Stimulated activated CD8-positive, alpha-beta memory T cell treated with anti-CD3 and anti-CD28 coated beads, Interleukin-15, amount 100 ng/mL, for 4 hours (primary cell): Measurements from ENCODE around the gene PLXNA2.

Experiments
- DNase-seq, 2 donors: peaks; one replicate each; pipeline ENCODE4 v3.0.0-alpha.2; 2020; ENCODE audit warnings: low read depth in 2 of 2

The PLXNA2 gene

GRCh38 chr1:207993477-207994445 lies 250.4 kb downstream of the PLXNA2 start:
- no peak for DNase-seq

GRCh38 chr1:207992677-207993236 lies 251.4 kb downstream of the PLXNA2 start:
- no peak for DNase-seq

- no peak for DNase-seq
These were observed 252.6 kb downstream of the PLXNA2 start for GRCh38 chr1:207991583-207992026.

GRCh38 chr1:207990876-207991582 lies 253.2 kb downstream of the PLXNA2 start:
- DNase-seq = no peak

GRCh38 chr1:207990455-207990854 lies 253.7 kb downstream of the PLXNA2 start:
- no peak for DNase-seq

GRCh38 chr1:207988326-207989165 lies 255.6 kb downstream of the PLXNA2 start:
- DNase-seq = no peak

GRCh38 chr1:207987164-207987563 lies 257.0 kb downstream of the PLXNA2 start:
- DNase-seq = no peak

GRCh38 chr1:207985996-207986395 lies 258.2 kb downstream of the PLXNA2 start:
- no peak for DNase-seq

- DNase-seq = no peak
These were observed 259.2 kb downstream of the PLXNA2 start for GRCh38 chr1:207984831-207985572.

GRCh38 chr1:207983044-207983635 lies 261.0 kb downstream of the PLXNA2 start:
- DNase-seq = no peak

- DNase-seq = no peak
These were observed 262.2 kb downstream of the PLXNA2 start for GRCh38 chr1:207981976-207982375.

- DNase-seq = no peak
These were observed 265.7 kb downstream of the PLXNA2 start for GRCh38 chr1:207978441-207978840.

- no peak for DNase-seq
These were observed 266.3 kb downstream of the PLXNA2 start for GRCh38 chr1:207977876-207978275.

- no peak for DNase-seq
These were observed 270.2 kb downstream of the PLXNA2 start for GRCh38 chr1:207973898-207974568.

GRCh38 chr1:207972337-207972736 lies 271.8 kb downstream of the PLXNA2 start:
- no peak for DNase-seq
